Tracheal epithelial cell (primary cell): ENCODE results near the gene NAT8. TPM values are rescaled to one million over a fixed set of nuclear protein-coding genes. Genes with fewer than 3 reads are reported as not detected.

Experiments used
- total RNA-seq: library from RNA; depleted of rRNA; stranded (reverse); fragments of >200 nt; gene quantifications from 2 replicates; pipeline ENCODE4 v1.2.1, GENCODE V29; 2014

Gene NAT8
- total RNA-seq = not detected in 2 replicates

GRCh38 chr2:73642338-73643018 lies at the start of gene NAT8:
Gene NAT8 (minus strand): TSS chr2:73642422. CDS start chr2:73641628, 794 bp downstream.

Other genes starting within 250 kb of the NAT8 start
- gene TPRKB, start 94.9 kb upstream of the NAT8 start, total RNA-seq = 22.9 and 27.1 TPM in 2 replicates
- gene DUSP11, start 137.7 kb upstream of the NAT8 start, total RNA-seq = 32.8 and 37.9 TPM in 2 replicates
- gene C2orf78, start 141.8 kb upstream of the NAT8 start, total RNA-seq = not detected in 2 replicates
- gene STAMBP, start 186.5 kb upstream of the NAT8 start, total RNA-seq = 41.9 and 43.7 TPM in 2 replicates